K562 (cell line): Measurements from ENCODE around the gene ANKS3. TPM values are rescaled to one million over a fixed set of nuclear protein-coding genes. Genes with fewer than 3 reads are reported as not detected.

Experiments
- CCAR2 ChIP-seq: fragments of 200-400 bp; formaldehyde crosslinking; IDR thresholded peaks from 2 replicates; pipeline ENCODE4 v1.6.1; 2017; ENCODE audit warnings: mild to moderate bottlenecking, low read depth, low read length
- ELF2 ChIP-seq: fragments of 250-450 bp; sonication (Bioruptor Pico); IDR thresholded peaks from 2 replicates; pipeline ENCODE4 v1.5.0; 2021; ENCODE audit warnings: mild to moderate bottlenecking
- KAT7 ChIP-seq: sonication (generic); formaldehyde crosslinking; IDR thresholded peaks from 2 replicates; pipeline ENCODE4 v1.8.0; 2022; ENCODE audit warnings: missing genetic modification reagents, mild to moderate bottlenecking, borderline replicate concordance
- KDM2B ChIP-seq: fragments of 250-450 bp; sonication (Bioruptor Pico); IDR thresholded peaks from 2 replicates; pipeline ENCODE4 v1.8.0; 2021; ENCODE audit warnings: mild to moderate bottlenecking, moderate library complexity
- MAX ChIP-seq: sonication (generic); formaldehyde crosslinking; IDR thresholded peaks from 2 replicates; pipeline ENCODE4 v1.9.0; 2022; ENCODE audit warnings: mild to moderate bottlenecking, missing genetic modification reagents
- NEUROD1 ChIP-seq: fragments of 150-350 bp; IDR thresholded peaks from 2 replicates; pipeline ENCODE4 v1.6.1; 2014; ENCODE audit warnings: borderline replicate concordance, low read length, low read depth; ENCODE audit not compliant: partially characterized antibody
- PCBP2 ChIP-seq: fragments of 200-400 bp; formaldehyde crosslinking; IDR thresholded peaks from 2 replicates; pipeline ENCODE4 v1.6.1; 2018; ENCODE audit warnings: low read length, low read depth, mild to moderate bottlenecking, moderate library complexity; ENCODE audit not compliant: poor library complexity, severe bottlenecking
- POLR2AphosphoS5 ChIP-seq: IDR thresholded peaks from 2 replicates; pipeline ENCODE4 v1.6.1; 2011; ENCODE audit warnings: mild to moderate bottlenecking, low read depth, low read length, moderate library complexity; ENCODE audit not compliant: control insufficient read depth, insufficient read depth
- POLR2B ChIP-seq: fragments of 450-650 bp; IDR thresholded peaks from 2 replicates; pipeline ENCODE4 v1.6.1; 2018; ENCODE audit warnings: low read depth; ENCODE audit not compliant: partially characterized antibody
- PPARD ChIP-seq: fragments of 250-450 bp; sonication (Bioruptor Pico); IDR thresholded peaks from 2 replicates; pipeline ENCODE4 v1.8.0; 2022; ENCODE audit warnings: inconsistent platforms, mild to moderate bottlenecking, moderate library complexity
- PTRF ChIP-seq: fragments of 450-650 bp; IDR thresholded peaks from 2 replicates; pipeline ENCODE4 v1.6.1; 2016; ENCODE audit warnings: mild to moderate bottlenecking, missing genetic modification characterization, missing compliant biosample characterization
- SAFB2 ChIP-seq: fragments of 200-400 bp; formaldehyde crosslinking; IDR thresholded peaks from 2 replicates; pipeline ENCODE4 v1.6.1; 2018; ENCODE audit warnings: borderline replicate concordance, low read length, low read depth, moderate library complexity; ENCODE audit not compliant: severe bottlenecking
- SAP30 ChIP-seq: fragments of 200-600 bp; sonication (generic); IDR thresholded peaks from 2 replicates; pipeline ENCODE4 v1.6.1; 2012; ENCODE audit warnings: borderline replicate concordance, low read depth, mild to moderate bottlenecking, moderate library complexity, low read length, control low read depth, inconsistent platforms; ENCODE audit not compliant: insufficient read depth, poor library complexity, severe bottlenecking
- SMAD2 ChIP-seq: fragments of 150-350 bp; IDR thresholded peaks from 2 replicates; pipeline ENCODE4 v1.6.1; 2014; ENCODE audit warnings: low read depth, mild to moderate bottlenecking, low read length
- SMARCA5 ChIP-seq: fragments of 450-650 bp; IDR thresholded peaks from 2 replicates; pipeline ENCODE4 v1.6.1; 2016
- TBP ChIP-seq: optimal IDR thresholded peaks from 2 replicates; pipeline ENCODE3; 2011; ENCODE audit warnings: low read depth, low read length, improper control_type of control experiment
- ZFPM2 ChIP-seq: fragments of 250-450 bp; sonication (Bioruptor Pico); IDR thresholded peaks from 2 replicates; pipeline ENCODE4 v1.5.1; 2022; ENCODE audit warnings: mild to moderate bottlenecking
- ZNF217 ChIP-seq: sonication (generic); formaldehyde crosslinking; IDR thresholded peaks from 2 replicates; pipeline ENCODE4 v1.8.0; 2022; ENCODE audit warnings: mild to moderate bottlenecking, missing genetic modification reagents
- ZNF253 ChIP-seq: fragments of 250-450 bp; sonication (Bioruptor Pico); conservative IDR thresholded peaks from 2 replicates; pipeline ENCODE4 v1.6.1; 2021; ENCODE audit warnings: mild to moderate bottlenecking
- ZNF431 ChIP-seq: sonication (generic); formaldehyde crosslinking; IDR thresholded peaks from 2 replicates; pipeline ENCODE4 v1.8.0; 2022; ENCODE audit warnings: mild to moderate bottlenecking, missing genetic modification reagents
- ZNF561 ChIP-seq: fragments of 450-650 bp; formaldehyde crosslinking; conservative IDR thresholded peaks from 2 replicates; pipeline ENCODE4 v1.4.0; 2020; ENCODE audit warnings: mild to moderate bottlenecking, moderate library complexity
- ZNF668 ChIP-seq: fragments of 250-450 bp; sonication (Bioruptor Pico); IDR thresholded peaks from 2 replicates; pipeline ENCODE4 v1.8.0; 2022; ENCODE audit warnings: mild to moderate bottlenecking, inconsistent platforms
- ZNF764 ChIP-seq: fragments of 250-450 bp; sonication (Bioruptor Pico); IDR thresholded peaks from 2 replicates; pipeline ENCODE4 v1.4.0; 2020; ENCODE audit warnings: low read depth, mild to moderate bottlenecking, moderate library complexity
- ZSCAN29 ChIP-seq: fragments of 450-650 bp; IDR thresholded peaks from 2 replicates; pipeline ENCODE4 v1.6.1; 2017
- polyA plus RNA-seq, 8 experiments: library from polyadenylated mRNA; depleted of rRNA in 4 of 8; stranded (reverse) in 5 of 8; unstranded in 3 of 8; fragments of >200 nt; fragmentation: Nextera tagmentation in 2 of 8; fragmentation: Illumina TruSeq in 1 of 8; extraction: Ambion mirVana in 2 of 8; extraction: Trizol in 1 of 8; gene quantifications; 2 replicates each; pipeline versions ENCODE4 v1.2.1 to v1.2.3, GENCODE V29; 2011 to 2014; ENCODE audit warnings: inconsistent platforms in 1 of 8, missing spikeins in 1 of 8
- total RNA-seq, 7 experiments: library from RNA; depleted of rRNA in 6 of 7; stranded (reverse); fragments of >200 nt in 6 of 7; fragmentation: Illumina TruSeq in 2 of 7; extraction: Trizol in 2 of 7; gene quantifications; 2 replicates each; pipeline versions ENCODE4 v1.2.1 to v1.2.3, GENCODE V29; 2011 to 2021; ENCODE audit warnings: low replicate concordance in 1 of 7
- TF ChIP-seq, protein P1 (sequence below): fragments of 250-450 bp; sonication (Bioruptor Pico); IDR thresholded peaks from 2 replicates; pipeline ENCODE4 v1.8.0; 2022; ENCODE audit warnings: moderate library complexity, mild to moderate bottlenecking, inconsistent platforms
- TF ChIP-seq, protein P2 (sequence below): fragments of 250-450 bp; sonication (Bioruptor Pico); IDR thresholded peaks from 2 replicates; pipeline ENCODE4 v1.5.0; 2021; ENCODE audit warnings: mild to moderate bottlenecking, borderline replicate concordance

ANKS3 gene
- total and polyA plus RNA-seq, 9 of the 15 experiments (the other 6 are each of a cell fraction or from before 2014, with no cell fraction given) = 0.43 to 25.7 (median 14.8) TPM

DNA sequence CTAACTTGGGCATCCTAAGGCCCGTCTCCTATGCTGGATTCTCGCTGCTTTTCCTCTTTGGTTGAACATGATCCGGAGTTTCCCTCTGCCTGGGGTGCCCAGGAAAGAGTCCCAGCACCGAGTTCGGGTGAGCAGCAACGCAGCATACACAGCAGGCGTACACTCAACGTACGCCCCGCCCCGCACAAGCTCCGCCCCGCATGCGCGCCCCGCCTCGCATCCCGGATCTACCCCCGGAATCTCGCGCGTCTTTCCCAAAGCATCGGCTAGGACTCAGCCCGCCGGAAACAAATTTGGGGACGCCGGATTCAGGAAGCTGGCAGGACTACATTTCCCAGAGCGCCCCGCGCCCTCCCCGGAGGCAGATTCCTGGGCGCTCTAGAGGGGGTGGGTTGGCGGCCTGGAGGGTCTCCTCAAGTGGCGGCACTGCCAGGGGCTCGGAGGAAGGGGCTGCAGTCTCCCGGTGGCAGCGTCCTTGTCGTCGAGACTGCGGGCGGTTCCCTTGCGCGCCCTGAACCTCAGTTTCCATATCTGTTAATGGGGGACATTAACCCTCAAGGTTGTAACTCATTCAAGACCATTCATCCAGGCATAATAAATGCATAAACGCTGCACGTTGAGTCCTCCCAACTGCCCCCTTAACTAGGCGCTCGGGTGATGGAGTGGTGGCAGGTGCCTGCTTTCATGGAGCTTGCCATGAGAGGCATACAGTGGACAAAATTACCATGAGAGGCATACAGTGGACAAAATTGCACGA lies 34.7 kb upstream of the ANKS3 start (continued):
- peak; percentile 81; the same call in 1 of the 2 replicates for TF ChIP-seq SMARCA5
- TF ChIP-seq POLR2AphosphoS5 = peak; percentile 56; the same call in 1 of the 2 replicates
- TF ChIP-seq ZNF668 (CRISPR knock-in tag) = no peak
- TF ChIP-seq PTRF = no peak
- TF ChIP-seq ELF2 (CRISPR knock-in tag) = peak; percentile 82
- TF ChIP-seq ZSCAN29 = no peak
- TF ChIP-seq PCBP2 = no peak
- peak; percentile 27 for TF ChIP-seq NEUROD1
- TF ChIP-seq PPARD (CRISPR knock-in tag) = no peak
- no peak for TF ChIP-seq CCAR2
- TF ChIP-seq SMAD2 = no peak
- TF ChIP-seq ZNF217 = no peak
- TF ChIP-seq TBP = peak; percentile 45
- TF ChIP-seq, protein P1, sequence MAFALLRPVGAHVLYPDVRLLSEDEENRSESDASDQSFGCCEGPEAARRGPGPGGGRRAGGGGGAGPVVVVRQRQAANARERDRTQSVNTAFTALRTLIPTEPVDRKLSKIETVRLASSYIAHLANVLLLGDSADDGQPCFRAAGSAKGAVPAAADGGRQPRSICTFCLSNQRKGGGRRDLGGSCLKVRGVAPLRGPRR (CRISPR knock-in tag) = no peak
- TF ChIP-seq ZFPM2 (CRISPR knock-in tag) = no peak
- TF ChIP-seq ZNF431 (CRISPR knock-in tag) = 0 out of 2 replicates have a peak, but pooled peaks have one; percentile 35
- TF ChIP-seq MAX (CRISPR knock-in tag) = 0 out of 2 replicates have a peak, but pooled peaks have one; percentile 14
- peak; percentile 85 for TF ChIP-seq POLR2B
- no peak for TF ChIP-seq SAFB2
- TF ChIP-seq KAT7 (CRISPR knock-in tag) = no peak
- TF ChIP-seq, protein P2, sequence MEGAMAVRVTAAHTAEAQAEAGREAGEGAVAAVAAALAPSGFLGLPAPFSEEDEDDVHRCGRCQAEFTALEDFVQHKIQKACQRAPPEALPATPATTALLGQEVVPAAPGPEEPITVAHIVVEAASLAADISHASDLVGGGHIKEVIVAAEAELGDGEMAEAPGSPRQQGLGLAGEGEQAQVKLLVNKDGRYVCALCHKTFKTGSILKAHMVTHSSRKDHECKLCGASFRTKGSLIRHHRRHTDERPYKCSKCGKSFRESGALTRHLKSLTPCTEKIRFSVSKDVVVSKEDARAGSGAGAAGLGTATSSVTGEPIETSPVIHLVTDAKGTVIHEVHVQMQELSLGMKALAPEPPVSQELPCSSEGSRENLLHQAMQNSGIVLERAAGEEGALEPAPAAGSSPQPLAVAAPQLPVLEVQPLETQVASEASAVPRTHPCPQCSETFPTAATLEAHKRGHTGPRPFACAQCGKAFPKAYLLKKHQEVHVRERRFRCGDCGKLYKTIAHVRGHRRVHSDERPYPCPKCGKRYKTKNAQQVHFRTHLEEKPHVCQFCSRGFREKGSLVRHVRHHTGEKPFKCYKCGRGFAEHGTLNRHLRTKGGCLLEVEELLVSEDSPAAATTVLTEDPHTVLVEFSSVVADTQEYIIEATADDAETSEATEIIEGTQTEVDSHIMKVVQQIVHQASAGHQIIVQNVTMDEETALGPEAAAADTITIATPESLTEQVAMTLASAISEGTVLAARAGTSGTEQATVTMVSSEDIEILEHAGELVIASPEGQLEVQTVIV (CRISPR knock-in tag) = no peak
- no peak for TF ChIP-seq ZNF253 (CRISPR knock-in tag)
- no peak for TF ChIP-seq ZNF561 (CRISPR knock-in tag)
- TF ChIP-seq KDM2B (CRISPR knock-in tag) = no peak
- TF ChIP-seq SAP30 = no peak
- TF ChIP-seq ZNF764 = no peak
